Activated CD4-positive, alpha-beta T cell treated with anti-CD3 and anti-CD28 coated beads, Interleukin-2, Interleukin-6, amounts not matched to agents 100 ng/mL and 50 ng/mL, durations not matched to agents 16 hours and 8 hours (primary cell): Measurements from ENCODE around the gene BEGAIN.

Experiments
- DNase-seq: peaks from one replicate; pipeline ENCODE4 v3.0.0-alpha.2; 2020

BEGAIN gene

DNA sequence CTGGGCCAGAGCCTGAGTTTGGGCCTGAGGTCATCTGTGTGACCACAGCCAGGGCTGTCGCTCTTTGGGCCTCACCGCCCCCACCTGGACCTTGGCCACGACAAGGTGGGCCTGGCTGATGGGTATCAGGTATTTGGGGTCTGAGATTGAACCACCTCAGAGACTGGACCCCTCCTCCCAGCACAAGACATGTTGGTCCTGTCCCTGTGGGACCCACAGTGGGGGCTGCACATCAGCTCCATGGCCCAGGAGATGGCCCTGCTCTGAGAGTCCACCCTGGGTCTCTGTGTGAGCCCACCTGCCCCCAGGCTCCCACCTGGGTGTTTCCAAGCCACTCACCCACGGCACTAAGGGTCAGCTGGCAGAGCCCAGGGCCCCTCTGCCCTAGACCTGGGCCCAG, 20.6 kb downstream of the BEGAIN start:
- DNase-seq, result no peak

DNA sequence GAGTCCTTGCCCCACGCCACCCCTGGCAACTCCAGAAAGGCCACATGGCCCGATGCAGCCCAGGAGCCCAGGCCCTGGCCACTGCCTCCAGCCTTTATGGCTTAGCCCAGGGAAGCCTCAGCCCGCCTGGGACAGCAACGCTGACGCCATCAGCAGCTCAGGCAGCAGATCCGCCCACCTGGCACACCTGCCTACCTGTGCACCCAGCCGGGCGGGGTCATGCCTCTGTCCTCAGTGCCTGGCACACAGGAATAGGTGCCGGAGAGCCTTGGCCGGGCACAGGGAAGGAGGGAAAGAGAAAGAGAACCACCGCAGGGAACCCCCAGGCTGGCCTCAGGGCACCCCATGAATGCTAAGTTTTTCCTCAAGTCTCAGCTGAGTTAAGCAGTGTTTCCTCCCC, 21.1 kb downstream of the BEGAIN start:
- DNase-seq, result no peak

DNA sequence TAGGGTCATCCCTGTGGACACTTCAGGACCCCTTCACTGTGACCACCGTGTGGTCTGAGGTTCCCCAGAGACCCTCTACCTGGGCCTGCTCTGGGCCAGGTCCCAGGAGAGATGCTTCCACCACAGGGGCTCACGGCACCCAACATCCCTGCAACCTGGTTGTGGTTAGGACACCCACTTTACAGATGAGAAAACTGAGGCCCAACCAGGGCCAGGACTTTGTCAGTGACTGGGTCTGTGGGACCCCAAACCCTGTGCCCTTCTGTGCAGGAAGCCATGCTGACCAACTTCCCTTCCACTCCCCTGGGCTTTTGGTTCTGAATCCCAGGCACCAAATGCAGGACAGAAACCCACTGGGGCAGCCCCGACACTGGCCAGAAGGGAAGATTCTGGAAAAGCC, 21.6 kb downstream of the BEGAIN start:
- DNase-seq, result no peak

DNA sequence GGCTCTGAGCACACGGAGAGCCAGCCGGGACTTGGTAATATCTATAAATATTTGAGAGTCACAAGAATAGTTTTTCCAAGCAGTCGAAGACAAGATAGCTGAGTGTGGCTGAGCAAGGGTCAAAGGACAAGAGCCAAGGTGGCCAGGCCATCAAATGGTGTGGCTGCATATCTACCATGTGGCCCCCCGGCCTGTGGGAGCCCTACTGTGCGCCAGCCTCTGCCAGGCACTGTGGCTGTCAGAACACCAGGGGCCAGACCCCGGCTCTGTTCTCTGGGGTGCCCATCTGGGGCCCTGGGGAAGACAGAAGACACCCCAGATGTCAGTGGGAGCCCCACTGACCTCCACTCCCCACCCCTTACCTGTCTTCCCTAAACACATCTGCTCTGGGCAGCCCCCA, 22.7 kb downstream of the BEGAIN start:
- no peak for DNase-seq

DNA sequence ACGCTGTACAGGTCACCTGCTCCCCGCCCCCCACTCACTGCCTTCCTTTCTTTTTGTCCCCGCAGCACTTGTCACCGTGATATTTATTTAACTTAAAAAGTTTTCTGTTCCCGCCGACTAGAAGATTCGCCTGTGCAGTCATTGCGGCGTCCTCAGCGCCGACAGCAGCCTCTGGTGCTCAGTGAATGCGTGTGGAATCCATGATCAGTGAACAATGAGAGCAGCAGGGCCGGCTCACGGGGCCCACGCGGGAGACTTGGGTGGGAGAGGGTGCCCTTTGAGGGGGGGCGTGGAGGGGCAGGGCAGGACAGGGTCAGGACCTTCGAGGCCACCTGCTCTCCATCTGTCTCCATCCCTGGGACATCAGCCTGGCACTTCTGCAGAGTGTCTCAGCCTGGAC, 24.5 kb downstream of the BEGAIN start:
- DNase-seq, result no peak

DNA sequence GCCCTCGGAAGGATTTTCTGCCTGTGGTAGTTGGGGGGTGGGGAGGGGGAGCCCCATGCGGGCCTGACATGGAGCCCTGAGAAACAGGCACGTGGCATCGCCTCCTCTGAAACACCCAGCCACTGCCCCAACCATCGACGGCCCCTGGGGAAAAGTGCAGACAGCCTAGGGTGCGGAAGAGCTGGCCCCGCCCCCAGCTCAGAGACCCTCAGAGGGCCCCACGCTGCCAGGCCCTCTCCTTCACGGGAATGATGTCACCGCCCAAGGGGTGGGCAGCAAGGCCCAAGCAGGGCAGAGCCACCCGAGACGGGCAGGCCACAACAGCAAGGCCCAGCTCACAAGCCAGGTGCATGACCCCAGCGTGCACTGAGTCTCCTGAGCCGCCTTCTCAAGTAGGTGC, 26.2 kb downstream of the BEGAIN start:
- no peak for DNase-seq

DNA sequence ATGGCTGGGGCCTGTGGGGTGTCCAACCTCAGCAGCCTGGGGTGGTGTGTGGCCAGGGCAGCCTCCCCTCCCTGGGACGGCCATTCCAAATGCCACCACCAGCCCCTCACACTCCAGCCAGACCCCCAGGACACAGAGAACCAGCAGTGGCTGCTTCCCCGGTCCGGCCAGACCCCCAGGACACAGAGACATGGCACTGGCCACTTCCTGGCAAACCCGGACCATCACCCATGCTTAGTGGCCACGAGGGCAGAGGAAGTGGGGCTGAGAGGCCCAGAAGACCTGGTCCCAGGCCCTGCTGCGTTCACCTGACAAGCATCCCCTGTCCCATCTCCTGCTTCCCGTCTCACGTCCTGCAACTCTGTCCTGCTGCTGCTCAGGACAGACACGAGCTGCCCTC, 26.7 kb downstream of the BEGAIN start:
- DNase-seq, result no peak

DNA sequence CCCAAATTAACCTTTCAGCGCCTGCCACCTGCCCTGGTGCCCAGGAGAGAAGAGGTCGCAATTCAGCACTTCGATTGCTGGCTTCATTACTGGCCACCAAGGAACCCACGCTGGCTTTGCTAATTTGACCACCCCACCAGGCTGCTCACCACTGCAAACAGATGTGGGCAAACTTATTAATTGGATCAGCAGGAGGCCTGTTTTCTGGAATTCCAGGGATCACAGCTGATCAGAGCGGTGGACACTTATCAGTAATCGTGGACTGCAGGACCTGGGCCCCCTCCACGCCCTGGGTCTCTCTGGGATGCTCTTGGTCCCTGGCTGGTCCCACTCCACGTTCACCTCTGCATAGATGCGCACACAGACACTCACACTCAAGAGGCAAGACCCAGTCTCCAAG, 27.8 kb downstream of the BEGAIN start:
- no peak for DNase-seq

DNA sequence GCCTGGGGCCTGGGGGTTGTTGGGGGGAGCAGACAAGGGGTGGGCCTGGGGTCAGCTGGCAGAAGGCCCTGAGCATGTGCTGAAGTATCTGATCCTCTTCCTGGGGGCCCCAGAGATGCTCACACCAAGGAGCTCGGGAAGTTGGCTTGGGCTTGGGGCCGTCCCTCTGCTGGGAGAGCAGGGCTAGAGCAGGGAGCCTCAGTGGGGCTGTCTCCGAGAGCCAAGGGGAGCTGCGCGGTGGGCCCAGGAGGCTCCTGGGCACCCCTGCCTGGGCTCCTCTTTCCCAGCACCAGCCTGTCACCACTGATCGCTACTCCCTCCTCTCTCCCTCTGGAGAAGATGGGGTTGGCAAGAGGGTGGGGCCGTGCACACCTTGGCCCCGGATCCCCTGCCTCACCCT, 28.3 kb downstream of the BEGAIN start:
- DNase-seq, result no peak

DNA sequence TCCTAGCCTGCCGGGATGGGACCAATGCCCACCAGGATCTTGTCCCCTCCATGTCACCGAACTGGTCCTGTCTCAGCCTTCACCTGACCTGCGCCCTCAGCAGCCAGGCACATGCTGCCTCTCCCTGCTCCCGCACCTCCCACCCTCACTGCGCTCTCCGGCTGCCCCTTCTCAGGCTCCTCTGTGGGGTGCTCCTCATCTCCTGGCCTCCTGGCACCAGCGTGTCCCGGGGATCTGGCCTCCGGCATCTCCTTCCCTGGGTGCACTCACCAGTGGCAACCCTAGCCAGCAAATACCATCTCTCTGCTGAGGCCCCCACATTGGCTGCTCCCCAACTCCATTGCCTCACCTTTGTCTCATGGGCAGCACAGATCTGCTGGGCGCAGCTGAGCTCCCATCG, 29.0 kb downstream of the BEGAIN start:
- no peak for DNase-seq

DNA sequence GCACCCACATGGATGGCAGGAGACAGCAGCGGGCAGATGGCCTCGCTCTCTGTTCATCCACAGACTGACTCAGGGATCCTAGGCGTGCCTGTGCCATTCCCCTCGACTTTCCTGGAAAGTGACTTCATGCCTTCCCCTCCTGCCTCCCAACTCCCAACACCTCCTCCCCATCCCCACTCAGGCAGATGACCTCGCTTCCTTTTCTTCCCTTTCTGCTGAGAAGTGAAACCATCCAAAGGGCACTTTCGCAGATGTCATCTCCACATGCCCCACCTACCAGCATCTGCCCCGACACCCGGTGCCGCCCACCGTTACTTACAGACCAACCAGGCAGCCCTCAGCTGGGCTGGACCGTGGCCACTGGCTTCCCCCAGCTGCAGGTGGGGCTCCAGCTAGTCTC, 29.6 kb downstream of the BEGAIN start:
- DNase-seq, result no peak

DNA sequence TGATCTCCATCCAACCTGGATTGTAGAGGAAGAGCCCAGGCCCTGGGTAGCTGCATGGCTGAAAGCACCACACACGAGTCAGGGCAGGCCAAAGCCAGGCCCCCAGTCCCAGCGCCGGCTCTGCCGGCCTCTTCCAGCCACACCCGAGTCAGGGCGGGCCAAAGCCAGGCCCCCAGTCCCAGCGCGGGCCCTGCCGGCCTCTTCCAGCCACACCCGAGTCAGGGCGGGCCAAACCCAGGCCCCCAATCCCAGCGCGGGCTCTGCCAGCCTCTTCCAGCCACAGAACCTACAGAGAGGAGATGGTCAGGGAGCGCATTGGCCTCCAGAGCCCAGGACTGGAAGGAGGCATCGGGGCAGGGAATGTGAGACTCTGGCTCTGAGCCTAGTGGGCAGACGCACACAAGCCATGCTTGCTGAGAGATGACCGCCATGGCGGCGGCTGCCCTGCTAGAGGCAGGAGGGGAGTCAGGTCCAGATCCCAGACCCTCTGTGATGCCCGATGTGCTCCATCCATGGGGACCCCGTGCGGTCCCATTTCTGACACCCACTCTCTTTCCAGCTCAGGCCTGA, 30.2 kb downstream of the BEGAIN start:
- no peak for DNase-seq

DNA sequence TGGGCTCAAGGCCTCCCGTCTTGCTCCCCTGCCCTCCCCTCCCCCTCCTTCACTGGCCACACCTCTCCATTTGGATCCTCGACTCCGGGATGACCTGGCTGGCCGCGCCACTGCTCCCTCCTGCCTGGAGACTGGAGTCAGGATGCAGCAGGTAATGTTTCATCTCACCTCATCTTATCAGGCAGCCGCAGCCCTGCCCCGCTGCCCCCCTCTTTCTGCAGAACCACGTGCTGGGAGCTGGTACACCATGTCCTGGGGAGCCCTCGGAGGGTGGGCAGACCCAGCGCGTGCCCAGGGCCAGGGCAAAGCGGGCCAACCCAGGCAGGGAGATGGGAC, 31.1 kb downstream of the BEGAIN start:
- no peak for DNase-seq

DNA sequence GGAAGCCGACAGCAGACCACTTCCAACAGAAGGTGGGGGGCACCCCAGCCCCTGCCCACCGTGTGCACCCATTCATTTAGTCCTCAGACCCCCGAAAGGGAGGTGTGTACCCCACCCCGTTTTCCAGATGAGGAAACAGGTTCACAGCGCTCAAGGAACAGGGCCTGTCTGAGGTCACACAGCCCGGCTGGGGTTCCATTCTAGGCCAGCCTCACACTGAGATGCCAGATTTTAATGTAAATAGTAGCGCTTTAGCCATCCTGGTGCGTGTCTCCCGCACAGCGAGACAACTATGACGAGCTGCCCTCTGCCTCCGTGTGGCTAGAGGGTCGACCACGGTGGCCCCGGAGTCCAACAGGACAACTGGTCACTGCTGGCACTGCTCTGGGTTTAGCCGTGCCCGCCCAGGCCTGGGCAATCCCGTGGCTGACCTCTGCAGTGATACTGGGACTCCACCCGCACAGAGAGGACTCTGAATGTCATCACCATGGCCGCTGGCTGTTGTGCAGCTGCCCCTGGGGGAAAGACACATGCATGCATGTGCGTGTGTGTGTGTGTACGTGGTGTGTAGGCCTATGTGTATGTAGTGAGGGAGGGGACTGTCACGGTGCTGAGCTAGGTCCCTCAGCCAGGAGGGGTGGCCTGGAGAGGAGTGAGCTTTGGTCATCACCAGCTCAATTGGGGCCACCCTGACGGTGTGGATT, 31.6 kb downstream of the BEGAIN start:
- DNase-seq, result no peak

DNA sequence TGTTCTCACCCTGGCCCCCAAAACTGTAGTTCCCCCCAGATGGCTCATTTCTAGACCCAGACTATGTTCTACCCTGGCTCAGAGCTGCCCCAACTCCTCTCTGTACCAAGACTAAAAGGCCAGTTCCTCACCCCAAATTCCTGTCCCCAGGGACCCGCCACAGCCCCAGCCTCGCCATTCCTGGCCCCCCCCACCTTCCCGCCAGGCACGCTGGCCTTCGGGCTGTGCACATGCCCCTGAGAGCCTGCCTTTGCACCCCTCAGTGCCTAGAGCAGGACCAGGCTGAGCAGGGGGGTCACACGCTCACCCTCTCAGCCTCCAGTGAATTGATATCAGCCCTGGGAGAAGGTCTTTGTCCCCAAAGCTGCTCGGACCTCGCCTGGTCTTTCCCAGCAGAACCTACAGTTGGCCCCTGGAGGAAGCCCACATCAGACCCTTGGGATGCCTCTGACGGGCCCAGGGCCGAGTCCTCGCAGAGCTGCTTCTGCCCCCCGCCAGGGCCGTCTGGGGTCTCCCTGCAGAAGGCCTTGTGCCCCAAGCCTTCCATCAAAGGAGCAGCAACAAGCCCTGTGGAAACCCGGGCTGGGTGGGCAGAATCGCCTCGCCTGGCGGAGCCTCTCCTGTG, 32.4 kb downstream of the BEGAIN start:
- DNase-seq, result no peak

DNA sequence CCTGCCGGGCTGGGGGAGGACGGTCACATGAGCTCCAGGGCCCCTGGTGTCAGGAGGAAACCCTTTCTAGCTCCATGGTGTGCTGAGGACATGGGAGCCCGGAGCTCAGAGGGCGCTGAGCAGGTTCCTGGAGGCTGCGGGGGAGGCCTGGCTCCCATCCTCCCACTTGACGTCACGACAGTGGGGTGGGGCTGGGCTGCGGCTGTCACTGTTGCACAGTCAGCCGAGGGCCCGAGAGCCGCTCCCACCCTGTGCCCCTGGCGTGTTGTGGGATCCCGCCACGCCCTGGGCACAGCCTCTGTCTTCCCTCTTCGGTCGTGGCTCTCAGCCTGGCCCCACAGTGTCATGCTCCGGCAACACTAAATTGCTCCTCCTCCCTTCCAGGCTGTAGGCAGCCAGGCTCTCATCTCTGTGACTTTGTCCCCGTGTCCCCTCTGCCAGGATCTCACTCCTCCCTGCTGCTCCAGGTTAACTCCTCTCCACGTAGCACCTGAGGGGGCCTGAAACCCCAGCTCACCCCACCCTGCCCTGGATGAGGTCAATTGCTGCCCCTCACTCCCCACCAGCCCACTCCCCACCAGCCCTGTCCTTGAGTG, 33.0 kb downstream of the BEGAIN start:
- DNase-seq, result no peak

DNA sequence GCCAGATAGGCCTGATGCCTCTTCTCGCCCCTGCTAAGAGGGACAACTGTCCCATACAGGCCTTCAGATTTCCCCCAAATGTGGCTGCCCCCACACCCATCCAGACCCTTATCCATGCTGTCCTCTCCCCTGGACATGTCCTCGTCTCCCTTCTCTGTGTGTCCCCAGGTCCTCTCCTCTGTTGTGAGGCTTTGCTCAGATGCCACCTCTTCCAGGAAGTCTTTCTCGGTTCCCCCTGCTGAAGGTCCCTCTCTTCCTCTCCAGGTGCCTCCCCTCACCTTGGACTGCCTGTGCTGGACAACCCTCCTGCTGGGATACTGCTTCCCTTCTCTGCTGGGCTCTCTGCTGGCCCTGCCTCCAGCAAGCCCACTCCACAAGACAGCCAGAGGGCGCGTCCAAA, 33.7 kb downstream of the BEGAIN start:
- no peak for DNase-seq

DNA sequence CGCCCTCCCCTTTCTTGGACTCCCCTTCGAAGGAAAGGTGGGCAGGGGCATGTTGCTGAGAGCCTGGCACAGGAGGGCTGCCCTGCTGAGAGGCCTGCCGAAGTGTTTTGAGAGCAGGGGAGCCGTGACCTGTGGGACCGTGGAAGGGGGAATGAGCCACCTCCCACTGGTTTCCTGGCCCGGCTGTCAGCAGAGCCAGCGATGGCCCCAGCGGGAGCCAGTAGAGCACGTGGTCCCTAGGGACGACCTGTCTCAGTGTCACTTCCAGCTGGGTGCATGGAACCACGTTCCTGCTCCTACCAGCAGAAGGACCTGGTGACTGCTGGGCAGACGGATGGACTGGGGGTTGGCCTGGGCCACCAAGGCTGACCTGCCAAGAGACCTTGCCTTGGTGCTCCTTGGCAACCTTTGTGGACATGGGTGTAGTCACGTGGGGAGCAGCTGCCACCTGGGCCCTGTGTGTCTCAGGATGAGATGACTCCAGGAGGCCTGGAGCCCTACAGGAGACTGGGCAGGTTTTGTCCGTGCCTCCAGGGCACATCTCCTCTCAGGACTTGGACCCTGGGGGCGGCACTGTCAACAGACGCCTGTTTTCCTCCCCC, 34.6 kb downstream of the BEGAIN start:
- no peak for DNase-seq

DNA sequence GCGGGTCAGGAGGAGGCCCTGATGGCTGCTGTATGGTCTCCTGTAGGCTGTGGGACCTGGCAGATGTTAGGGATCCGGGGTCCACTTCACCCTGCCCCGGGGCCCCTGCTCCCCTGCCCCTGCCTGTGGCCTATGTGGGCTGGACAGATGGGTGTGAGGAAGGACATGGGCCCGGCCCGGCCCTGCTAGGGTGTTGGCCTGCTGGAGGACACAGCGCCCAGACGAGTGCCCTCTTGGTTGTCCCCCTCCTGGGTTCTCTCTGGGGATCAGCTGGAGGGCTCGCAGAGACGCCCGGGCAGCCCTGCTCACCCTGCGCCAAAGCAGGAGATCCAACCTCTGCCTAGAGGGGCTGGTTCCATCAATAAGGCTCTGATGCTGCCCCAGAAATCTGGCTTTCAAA, 36.2 kb downstream of the BEGAIN start:
- DNase-seq, result no peak

DNA sequence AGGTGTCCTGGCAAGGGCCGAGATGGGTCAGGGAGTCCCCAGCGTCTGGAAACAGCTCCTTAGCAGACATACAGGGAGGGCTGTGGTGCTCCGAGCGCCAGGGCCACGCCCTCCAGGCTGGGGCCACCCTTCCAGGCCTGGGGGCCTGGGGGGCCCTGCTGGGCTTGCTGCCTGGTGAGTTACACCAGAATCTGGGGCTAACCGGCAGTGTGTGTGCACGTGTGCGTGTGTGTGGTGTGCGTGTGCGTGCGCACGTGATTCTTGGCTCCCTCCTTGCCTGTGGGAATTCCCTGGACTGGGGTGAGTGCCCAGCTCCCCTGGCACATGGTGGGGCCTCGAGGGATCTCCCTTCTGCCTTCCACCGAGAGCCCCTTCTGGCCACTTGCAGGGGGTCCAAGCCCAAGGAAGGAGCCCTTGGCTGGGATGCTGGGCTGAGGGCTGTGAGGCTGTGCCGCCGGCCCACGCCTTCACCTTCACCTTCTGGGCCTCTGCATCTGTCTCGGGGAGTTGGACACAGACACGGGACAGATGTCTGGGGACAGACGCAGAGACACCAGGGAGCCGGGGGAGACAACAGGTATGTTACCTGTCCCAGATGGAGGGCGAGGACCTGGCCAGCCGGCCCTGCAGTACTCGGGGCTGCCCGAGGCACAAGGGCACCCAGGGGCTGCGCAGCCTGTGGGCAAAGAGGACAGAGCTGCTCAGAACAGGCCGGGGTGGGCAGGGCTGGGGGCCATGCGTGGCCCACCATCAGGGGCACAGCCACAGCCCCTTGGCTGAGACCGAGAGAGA, 37.2 kb downstream of the BEGAIN start:
- DNase-seq, result no peak

DNA sequence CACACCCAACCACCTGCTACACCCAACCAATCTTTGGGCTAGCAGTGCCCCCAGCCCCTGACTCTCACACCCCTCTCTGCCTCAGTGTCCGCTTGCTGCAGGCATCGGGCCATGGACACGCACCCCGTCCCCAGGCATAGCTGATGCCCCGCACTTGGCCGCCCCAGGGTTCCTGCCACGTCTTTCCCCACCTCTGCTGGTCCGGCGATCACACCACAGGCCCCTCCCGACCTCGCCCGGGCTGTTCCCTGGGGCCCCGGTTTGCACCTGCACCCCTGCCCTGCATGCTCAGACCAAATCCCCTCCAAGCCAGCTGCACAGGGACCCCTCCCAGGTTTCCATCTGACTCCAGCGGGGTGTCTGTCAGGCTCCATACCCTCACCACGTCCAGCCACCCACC, 38.3 kb downstream of the BEGAIN start:
- DNase-seq, result no peak

DNA sequence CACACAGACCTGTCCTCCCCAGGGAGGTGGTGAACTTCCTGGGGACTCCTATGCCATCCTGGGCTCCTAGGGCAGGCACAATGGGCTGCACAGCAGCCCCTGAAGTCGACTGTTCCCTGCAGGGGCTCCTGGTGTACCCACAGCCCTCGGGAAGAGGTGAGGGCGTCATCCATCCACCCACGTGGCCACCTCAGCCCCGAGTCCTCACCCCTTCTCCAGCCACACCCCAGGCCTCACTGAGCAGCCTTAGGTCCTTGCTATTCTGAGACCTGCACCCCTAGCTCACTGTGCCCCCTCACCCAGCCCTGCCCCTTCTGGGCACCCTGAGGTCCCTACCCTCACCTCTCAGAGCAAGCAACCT, 38.9 kb downstream of the BEGAIN start:
- DNase-seq, result no peak

DNA sequence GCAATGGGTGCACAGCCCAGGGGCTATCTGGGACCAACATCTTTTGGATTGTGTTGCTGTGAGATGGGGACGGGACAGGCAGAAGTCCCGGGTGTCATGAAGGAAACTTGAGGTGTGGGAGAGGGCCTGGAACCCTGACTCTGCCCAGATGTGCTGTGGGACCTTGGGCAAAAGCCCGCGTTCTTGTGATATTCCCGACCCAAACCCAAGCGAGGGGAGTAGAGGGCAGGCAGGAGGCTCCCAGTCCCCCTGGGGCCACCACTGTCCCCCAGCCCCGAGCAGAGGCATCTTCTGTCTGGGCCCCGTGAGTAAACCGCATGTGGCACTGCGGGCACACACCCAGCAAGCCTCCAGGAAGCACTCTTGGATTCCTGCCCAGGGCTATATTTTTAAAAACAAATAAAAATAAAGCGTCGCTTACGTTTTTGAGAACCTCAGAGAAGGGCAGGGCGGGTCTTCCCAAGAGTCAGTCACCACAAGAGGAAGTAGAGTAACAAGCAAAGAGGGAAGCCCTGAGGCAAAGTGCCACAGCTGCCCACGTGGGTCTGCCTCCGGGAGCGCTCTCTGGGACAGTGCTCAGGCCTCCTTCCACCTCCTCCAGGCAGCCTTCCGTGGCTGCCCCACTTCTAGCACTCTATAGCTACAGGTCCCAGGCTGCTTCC, 39.5 kb downstream of the BEGAIN start:
- no peak for DNase-seq
